ENCODE measurements around the gene LILRB4. TPM values are rescaled to one million over a fixed set of nuclear protein-coding genes. Genes with fewer than 3 reads are reported as not detected.
"Not testable (repeated sequence)": the region's sequence is repeated elsewhere in the genome, so short reads cannot be mapped to it uniquely, and the experiment has no call there.

The LILRB4 gene
- total RNA-seq, 4 donors from 2014 or later: 0.38 to 3.2 (median 0.86) TPM; not detected in 1

GRCh38 chr19:54709212-54709948 is 46.6 kb downstream of the LILRB4 start:
- H3K27ac ChIP-seq: no peak overlapping the region
- 80% methylated on average over 9 of the region's 18 CpGs for WGBS
- H3K27me3 ChIP-seq: peaks cover 9% of the 10 kb centered on the region
- no peak overlapping the region for H3K4me3 ChIP-seq
- TF ChIP-seq POLR2A (IDR thresholded peaks at IDR 0.05): no peak
- TF ChIP-seq EP300 (IDR thresholded peaks at IDR 0.05): no peak
- no peak for TF ChIP-seq CTCF (IDR thresholded peaks at IDR 0.05)
- no peak for TF ChIP-seq POLR2AphosphoS5 (IDR thresholded peaks at IDR 0.05)
- no peaks in the 10 kb centered on the region for H3K9me3 ChIP-seq
- DNase-seq (ENCODE audit: low spot score in 2 of 2): no peak
- H3K4me1 ChIP-seq: no peaks in the 10 kb centered on the region
- no peaks in the 10 kb centered on the region for H3K36me3 ChIP-seq

- not testable (repeated sequence) for H3K27ac ChIP-seq; H3K4me1 ChIP-seq; H3K36me3 ChIP-seq; H3K4me3 ChIP-seq; H3K9me3 ChIP-seq; DNase-seq (ENCODE audit: low spot score in 2 of 2); H3K27me3 ChIP-seq
- 65% methylated on average over 7 of the region's 13 CpGs for WGBS
Measured at GRCh38 chr19:54709956-54710355, 47.2 kb downstream of the LILRB4 start.

Other genes starting within 250 kb of the LILRB4 start
- 10 to 100 TPM; 11.2 to 20.4 (median 12.5) TPM for gene TTYH1, start 247.5 kb upstream of the LILRB4 start, total RNA-seq
- gene LENG8, start 213.8 kb upstream of the LILRB4 start, total RNA-seq: 100 to 1,000 TPM in 2 of 4 donors, 10 to 100 TPM in 2; 80.4 to 410 (median 124) TPM
- gene LENG9, start 199.2 kb upstream of the LILRB4 start, total RNA-seq: 1 to 10 TPM; 3.1 to 7.9 (median 4.1) TPM
- 1 to 10 TPM; 4.2 to 9.4 (median 5.5) TPM for gene CDC42EP5, start 189.7 kb upstream of the LILRB4 start, total RNA-seq
- not detected for gene LAIR2, start 160.2 kb upstream of the LILRB4 start, total RNA-seq
- gene LILRA2, start 89.2 kb upstream of the LILRB4 start, total RNA-seq: under 1 TPM in 1 of 4 donors, not detected in 3; 0.15 TPM
- not detected for gene LILRA1, start 69.4 kb upstream of the LILRB4 start, total RNA-seq
- not detected for gene LILRB1, start 32.5 kb upstream of the LILRB4 start, total RNA-seq
- not detected for gene KIR3DL3, start 61.5 kb downstream of the LILRB4 start, total RNA-seq
- not detected for gene KIR2DL3, start 75.5 kb downstream of the LILRB4 start, total RNA-seq
- under 1 TPM in 1 of 4 donors, not detected in 3; 0.64 TPM for gene KIR2DL1, start 106.8 kb downstream of the LILRB4 start, total RNA-seq
- gene KIR2DL4, start 140.6 kb downstream of the LILRB4 start, total RNA-seq: under 1 TPM in 2 of 4 donors, not detected in 2; 0.83 to 0.85 TPM
- gene KIR3DL1, start 153.5 kb downstream of the LILRB4 start, total RNA-seq: not detected
- not detected for gene KIR2DS4, start 169.7 kb downstream of the LILRB4 start, total RNA-seq
- gene KIR3DL2, start 187.5 kb downstream of the LILRB4 start, total RNA-seq: not detected
- gene FCAR, start 211.2 kb downstream of the LILRB4 start, total RNA-seq: under 1 TPM in 1 of 4 donors, not detected in 3; 0.87 TPM
- gene NCR1, start 243.2 kb downstream of the LILRB4 start, total RNA-seq: not detected

Data from suprapubic skin (tissue), 4 donors.